DND-41 (cell line): Measurements from ENCODE around the gene PTPRK.

Experiments used
- EZH2 ChIP-seq: IDR thresholded peaks from 3 replicates; pipeline ENCODE4 v1.6.1; 2012; ENCODE audit warnings: borderline replicate concordance, low read depth, mild to moderate bottlenecking, moderate library complexity, low read length, inconsistent platforms; ENCODE audit not compliant: severe bottlenecking
- TF ChIP-seq, protein P1 (sequence below): IDR thresholded peaks from 2 replicates; pipeline ENCODE4 v1.5.1; 2012; ENCODE audit warnings: borderline replicate concordance, low read length, moderate library complexity, mild to moderate bottlenecking; ENCODE audit not compliant: poor library complexity, severe bottlenecking; ENCODE audit errors: extremely low read depth

DNA sequence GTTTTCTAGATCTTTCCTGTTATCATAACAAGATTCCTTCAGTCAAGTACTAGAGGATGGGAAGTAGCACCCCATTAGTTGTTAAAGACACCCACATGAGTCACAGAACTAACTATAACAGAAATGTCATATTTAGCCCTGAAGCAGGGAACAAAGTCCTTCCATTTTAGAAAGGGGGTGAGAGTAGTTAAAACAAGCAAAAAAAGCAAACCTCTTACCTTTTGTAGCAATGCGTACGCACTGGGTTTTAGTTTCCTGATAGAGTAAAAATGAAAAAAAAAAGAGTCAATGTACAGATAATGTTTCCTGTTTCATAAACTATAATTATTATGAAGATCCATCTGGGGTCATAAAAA lies 455.9 kb downstream of the PTPRK start:
- TF ChIP-seq, protein P1, sequence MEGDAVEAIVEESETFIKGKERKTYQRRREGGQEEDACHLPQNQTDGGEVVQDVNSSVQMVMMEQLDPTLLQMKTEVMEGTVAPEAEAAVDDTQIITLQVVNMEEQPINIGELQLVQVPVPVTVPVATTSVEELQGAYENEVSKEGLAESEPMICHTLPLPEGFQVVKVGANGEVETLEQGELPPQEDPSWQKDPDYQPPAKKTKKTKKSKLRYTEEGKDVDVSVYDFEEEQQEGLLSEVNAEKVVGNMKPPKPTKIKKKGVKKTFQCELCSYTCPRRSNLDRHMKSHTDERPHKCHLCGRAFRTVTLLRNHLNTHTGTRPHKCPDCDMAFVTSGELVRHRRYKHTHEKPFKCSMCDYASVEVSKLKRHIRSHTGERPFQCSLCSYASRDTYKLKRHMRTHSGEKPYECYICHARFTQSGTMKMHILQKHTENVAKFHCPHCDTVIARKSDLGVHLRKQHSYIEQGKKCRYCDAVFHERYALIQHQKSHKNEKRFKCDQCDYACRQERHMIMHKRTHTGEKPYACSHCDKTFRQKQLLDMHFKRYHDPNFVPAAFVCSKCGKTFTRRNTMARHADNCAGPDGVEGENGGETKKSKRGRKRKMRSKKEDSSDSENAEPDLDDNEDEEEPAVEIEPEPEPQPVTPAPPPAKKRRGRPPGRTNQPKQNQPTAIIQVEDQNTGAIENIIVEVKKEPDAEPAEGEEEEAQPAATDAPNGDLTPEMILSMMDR = no peak
- TF ChIP-seq EZH2 = no peak
